Skin of body (tissue), 2 donors: ENCODE results near the gene CLSTN2. TPM values are rescaled to one million over a fixed set of nuclear protein-coding genes. Genes with fewer than 3 reads are reported as not detected.

ENCODE experiments used
- DNase-seq: peaks from one replicate; lab custom pipeline; 2025; lab: John Stamatoyannopoulos, UW
- total RNA-seq: library from RNA; depleted of rRNA; stranded (reverse); fragments of >200 nt; gene quantifications from one replicate; pipeline ENCODE4 v1.2.3, GENCODE V29; 2014

Gene CLSTN2
- total RNA-seq, 1 donor from 2014 or later: 2.9 TPM

DNA sequence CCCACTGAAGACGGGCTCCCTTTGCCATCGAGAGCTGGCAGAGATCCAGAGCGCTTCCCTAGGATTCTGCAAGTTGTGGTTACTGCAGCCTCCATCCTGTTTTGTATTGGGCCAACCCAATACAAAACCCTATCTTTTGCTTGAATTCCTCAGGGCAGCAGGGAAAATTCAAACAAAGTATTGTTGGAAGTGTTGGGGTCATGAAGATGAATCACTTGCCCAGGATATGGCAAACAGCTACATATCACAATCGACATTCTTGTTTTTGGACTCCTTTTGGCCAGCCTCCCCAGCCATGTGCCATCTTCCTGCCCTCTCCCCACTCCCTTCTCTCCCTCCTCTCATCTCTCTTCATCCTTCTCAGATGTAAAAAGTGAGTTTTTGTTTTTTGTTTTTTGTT is 642.9 kb downstream of the CLSTN2 start:
- DNase-seq: no peak

DNA sequence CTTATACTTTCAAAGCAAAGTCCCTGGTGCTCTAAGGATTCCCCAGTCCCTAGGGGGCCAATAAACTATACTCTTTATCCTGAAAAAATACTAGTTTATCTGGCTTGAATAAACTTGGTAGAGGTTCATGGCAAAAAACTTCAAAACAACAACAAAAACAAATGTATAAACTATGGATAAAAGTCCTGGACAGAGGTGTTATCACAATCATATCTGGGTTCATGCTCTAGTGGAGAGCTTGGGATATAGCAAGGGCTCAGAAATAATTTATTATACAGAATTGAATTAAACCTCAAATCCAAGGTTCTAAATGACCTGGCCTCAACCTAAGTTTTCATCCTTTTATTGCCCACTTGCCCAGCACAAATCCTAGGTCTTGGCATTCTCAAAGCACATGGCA is 644.3 kb downstream of the CLSTN2 start:
- no peak for DNase-seq

DNA sequence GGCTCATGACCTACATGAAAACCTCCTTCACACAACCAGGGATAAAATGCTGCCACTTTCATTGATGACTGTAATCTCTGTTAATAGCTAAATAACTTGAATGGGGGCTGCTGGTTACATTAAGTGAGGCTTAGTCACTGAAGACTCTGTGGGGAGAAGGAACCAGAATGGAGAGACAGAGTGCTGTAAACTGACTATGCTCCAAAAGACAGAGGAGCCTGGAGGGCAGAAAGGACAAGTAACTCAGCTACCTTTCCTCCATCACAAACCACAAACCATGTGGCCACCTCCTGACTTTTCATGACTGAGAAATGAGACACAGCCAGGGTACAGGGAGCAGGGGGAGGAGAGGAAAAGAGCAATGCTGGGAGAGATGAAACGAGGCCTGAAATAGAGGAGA is 645.8 kb downstream of the CLSTN2 start:
- DNase-seq: no peak

GRCh38 chr3:140584549-140584948 is 649.6 kb downstream of the CLSTN2 start:
- no peak for DNase-seq

- no peak for DNase-seq
Measured at GRCh38 chr3:140585828-140586227, 650.8 kb downstream of the CLSTN2 start.

- DNase-seq: no peak
Measured at GRCh38 chr3:140586311-140586710, 651.3 kb downstream of the CLSTN2 start.

DNA sequence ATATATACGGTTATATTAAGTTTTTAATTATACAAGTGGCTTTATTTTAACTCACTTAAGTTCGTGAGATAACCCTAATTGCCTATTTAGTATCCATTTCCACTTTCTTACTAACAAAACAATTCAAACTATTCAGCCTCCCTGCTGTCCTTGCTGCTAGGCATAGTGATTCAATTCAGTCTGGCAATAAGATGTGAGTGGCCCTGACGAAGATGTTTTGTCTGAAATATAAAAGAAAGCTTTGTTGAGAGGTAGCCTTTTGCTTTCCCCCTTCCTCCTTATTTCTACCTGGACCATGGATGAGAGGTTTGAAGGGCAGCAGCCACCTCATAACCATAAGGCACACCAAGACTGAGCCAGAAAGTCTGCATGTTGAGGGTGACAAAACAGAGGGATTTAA is 653.6 kb downstream of the CLSTN2 start:
- no peak for DNase-seq

- no peak for DNase-seq
Measured at GRCh38 chr3:140593766-140594165, 658.8 kb downstream of the CLSTN2 start.

DNA sequence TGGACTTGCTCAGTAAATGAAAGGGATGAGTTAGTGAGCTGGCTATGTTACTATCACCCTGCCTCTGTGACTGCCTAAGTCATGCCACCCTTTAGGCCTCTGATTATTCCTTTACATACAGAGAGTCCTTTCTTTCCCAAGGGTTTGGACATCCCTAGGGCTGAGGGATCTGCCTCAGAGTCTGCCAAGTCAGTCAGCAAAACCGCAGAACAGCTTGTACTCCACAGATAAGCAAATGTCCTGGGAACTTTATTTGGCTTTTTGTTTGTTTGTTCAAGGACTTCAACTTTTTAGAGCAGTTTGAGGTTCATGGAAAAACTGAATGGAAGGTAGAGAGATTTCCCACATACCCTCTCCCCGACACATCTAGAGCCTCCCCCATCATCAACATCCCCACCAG is 660.3 kb downstream of the CLSTN2 start:
- no peak for DNase-seq

- no peak for DNase-seq
Measured at GRCh38 chr3:140597364-140597763, 662.4 kb downstream of the CLSTN2 start.

GRCh38 chr3:140597792-140598191 is 662.8 kb downstream of the CLSTN2 start:
- no peak for DNase-seq

DNA sequence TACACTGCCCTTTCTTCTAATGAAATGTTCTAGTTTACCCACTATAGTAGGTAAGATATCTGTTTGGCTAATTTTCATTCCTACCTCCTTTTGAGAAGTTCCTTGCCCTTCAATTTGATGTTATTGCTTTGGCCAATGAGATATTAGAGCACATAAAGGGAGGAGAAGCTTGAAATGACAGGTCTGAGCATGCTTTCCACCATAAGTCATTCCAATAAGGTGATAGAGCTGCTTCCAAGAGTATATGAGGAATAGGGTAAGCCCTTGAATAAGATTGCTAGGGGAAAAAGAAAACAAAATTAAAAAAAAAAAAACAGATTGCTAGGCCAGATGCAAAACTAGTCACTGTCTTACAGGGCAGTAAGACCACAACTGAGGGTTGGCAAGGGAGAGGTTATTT is 664.0 kb downstream of the CLSTN2 start:
- DNase-seq: no peak

DNA sequence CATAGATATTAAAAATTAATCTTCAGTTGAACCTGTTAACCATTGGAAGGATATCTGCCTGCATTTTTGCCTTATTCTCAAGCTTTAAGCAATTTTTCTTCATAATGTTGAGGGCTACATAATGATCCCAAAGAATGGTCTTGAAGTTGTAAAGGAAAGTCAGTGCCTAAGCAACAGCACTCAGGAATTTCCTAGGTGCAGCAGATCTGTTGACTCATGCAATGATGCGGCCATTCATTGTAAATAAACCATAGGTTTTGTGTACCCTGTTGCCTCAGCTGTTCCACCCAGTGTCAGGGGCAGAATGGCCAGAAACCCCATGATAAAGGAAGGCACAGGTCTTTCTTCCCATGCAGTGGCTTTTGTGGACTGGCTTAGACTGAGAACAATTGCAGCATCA is 664.5 kb downstream of the CLSTN2 start:
- no peak for DNase-seq

DNA sequence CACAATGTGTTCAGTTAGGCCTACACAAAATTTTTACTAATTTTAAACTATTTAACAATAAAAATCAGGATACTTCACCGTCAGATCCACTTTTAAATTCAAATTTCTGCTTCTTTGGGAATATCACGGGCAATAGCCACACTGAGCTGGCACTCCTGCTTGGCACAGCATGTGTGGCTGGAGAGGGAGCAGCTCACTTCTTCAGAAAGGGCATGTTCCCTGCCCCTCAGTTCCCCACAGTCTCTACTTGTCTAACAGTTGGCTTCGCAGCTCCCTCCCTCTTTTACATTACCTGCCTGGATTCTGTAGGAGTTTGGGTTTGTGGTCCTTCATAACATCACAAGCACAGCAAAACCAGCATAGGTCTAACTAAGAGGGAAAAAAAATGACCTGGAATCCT is 666.9 kb downstream of the CLSTN2 start:
- no peak for DNase-seq

- no peak for DNase-seq
Measured at GRCh38 chr3:140602781-140603180, 667.8 kb downstream of the CLSTN2 start.

- DNase-seq: no peak
Measured at GRCh38 chr3:140603766-140604165, 668.8 kb downstream of the CLSTN2 start.

DNA sequence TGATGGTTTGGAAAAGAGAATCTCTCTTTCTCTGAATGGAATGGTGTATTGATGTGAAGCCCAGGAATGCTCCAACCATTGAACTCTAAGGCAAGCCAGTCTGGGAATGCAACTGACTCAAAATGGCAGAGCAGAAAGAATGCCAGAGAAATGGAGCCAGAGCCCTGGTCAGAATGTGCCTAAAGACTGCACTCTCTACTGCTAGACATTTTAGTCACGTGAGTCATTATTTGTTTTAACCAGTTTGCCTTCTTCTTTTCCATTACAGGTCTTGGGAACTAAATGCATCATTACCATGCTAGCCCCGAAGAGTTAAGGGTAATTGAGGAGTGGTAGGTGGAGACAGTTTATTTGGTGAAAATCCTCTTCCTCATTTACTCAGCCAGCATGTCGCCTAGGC is 675.6 kb downstream of the CLSTN2 start:
- DNase-seq: no peak

- no peak for DNase-seq
Measured at GRCh38 chr3:140614001-140614400, 679.0 kb downstream of the CLSTN2 start.

DNA sequence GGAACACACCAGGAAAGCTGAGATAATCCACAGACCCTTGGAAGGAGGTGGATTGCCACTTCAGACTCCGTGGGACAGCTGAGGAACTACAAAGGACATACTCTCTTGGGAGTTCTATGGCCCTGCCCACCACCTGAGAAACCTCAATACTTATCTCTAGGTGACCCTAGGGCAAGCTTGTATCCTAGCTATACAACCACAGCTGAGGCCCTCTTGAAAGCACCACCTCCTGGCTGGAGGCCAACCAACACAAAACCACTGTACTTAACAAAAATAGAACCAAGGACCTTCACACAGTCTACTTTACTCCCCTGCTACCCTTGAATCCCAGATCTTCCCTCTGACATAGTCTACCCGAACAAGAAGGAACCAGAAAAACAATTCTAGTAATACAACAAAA is 682.1 kb downstream of the CLSTN2 start:
- DNase-seq: no peak

- no peak for DNase-seq
Measured at GRCh38 chr3:140626856-140627255, 691.9 kb downstream of the CLSTN2 start.
